DND-41 (cell line): ENCODE results near the gene U2SURP.

Experiments used
- ATAC-seq: fragments of 200-7000 bp; cut with Tn5 transposase; 3 replicates; pipeline ENCODE4 v1.9.1; 2021; ENCODE audit warnings: low read depth; ENCODE audit not compliant: insufficient read depth
- DNase-seq: peaks from one replicate; pipeline ENCODE4 v3.0.0-alpha.2; 2020
- H2AFZ ChIP-seq: 2 replicates; pipeline ENCODE4 v1.6.0; 2012; ENCODE audit warnings: low read depth, low read length
- H3K27ac ChIP-seq: 2 replicates; pipeline ENCODE4 v1.5.1; 2012; ENCODE audit warnings: low read length, inconsistent platforms
- H3K27me3 ChIP-seq: fragments of 200-600 bp; sonication (generic); 2 replicates; pipeline ENCODE4 v1.6.0; 2012; ENCODE audit warnings: low read length, mild to moderate bottlenecking, inconsistent platforms; ENCODE audit not compliant: insufficient read depth, poor library complexity
- H3K36me3 ChIP-seq: 2 replicates; pipeline ENCODE4 v1.5.1; 2012; ENCODE audit warnings: low read length, inconsistent platforms; ENCODE audit not compliant: insufficient read depth
- H3K4me1 ChIP-seq: 2 replicates; pipeline ENCODE4 v1.5.1; 2012; ENCODE audit warnings: mild to moderate bottlenecking, low read length; ENCODE audit not compliant: insufficient read depth
- H3K4me2 ChIP-seq: 2 replicates; pipeline ENCODE4 v1.6.0; 2012; ENCODE audit warnings: mild to moderate bottlenecking, moderate library complexity, low read length, inconsistent platforms; ENCODE audit not compliant: insufficient read depth
- H3K4me3 ChIP-seq, 2 experiments: fragments of 200-600 bp in 1 of 2; shearing (Covaris generic) in 1 of 2; 2 replicates each; pipeline ENCODE4 v1.5.1; 2012 to 2016; ENCODE audit warnings: inconsistent platforms in 2 of 2, low read length in 2 of 2, mild to moderate bottlenecking in 2 of 2, low read depth in 1 of 2, moderate library complexity in 1 of 2
- H3K79me2 ChIP-seq: 2 replicates; pipeline ENCODE4 v1.6.0; 2012; ENCODE audit warnings: low read length, inconsistent platforms; ENCODE audit not compliant: insufficient read depth
- H3K9ac ChIP-seq: 2 replicates; pipeline ENCODE4 v1.6.0; 2012; ENCODE audit warnings: low read depth, mild to moderate bottlenecking, inconsistent platforms, low read length, moderate library complexity
- H3K9me3 ChIP-seq: 2 replicates; pipeline ENCODE4 v1.5.1; 2012; ENCODE audit warnings: low read length, moderate library complexity, mild to moderate bottlenecking, inconsistent platforms; ENCODE audit not compliant: insufficient read depth, severe bottlenecking
- H4K20me1 ChIP-seq: 2 replicates; pipeline ENCODE4 v1.6.0; 2012; ENCODE audit warnings: low read length; ENCODE audit not compliant: insufficient read depth
- CTCF ChIP-seq: IDR thresholded peaks from 2 replicates; pipeline ENCODE4 v1.5.1; 2012; ENCODE audit warnings: borderline replicate concordance, low read length, moderate library complexity, mild to moderate bottlenecking; ENCODE audit not compliant: poor library complexity, severe bottlenecking; ENCODE audit errors: extremely low read depth
- EZH2 ChIP-seq: IDR thresholded peaks from 3 replicates; pipeline ENCODE4 v1.6.1; 2012; ENCODE audit warnings: borderline replicate concordance, low read depth, mild to moderate bottlenecking, moderate library complexity, low read length, inconsistent platforms; ENCODE audit not compliant: severe bottlenecking

The U2SURP gene

DNA sequence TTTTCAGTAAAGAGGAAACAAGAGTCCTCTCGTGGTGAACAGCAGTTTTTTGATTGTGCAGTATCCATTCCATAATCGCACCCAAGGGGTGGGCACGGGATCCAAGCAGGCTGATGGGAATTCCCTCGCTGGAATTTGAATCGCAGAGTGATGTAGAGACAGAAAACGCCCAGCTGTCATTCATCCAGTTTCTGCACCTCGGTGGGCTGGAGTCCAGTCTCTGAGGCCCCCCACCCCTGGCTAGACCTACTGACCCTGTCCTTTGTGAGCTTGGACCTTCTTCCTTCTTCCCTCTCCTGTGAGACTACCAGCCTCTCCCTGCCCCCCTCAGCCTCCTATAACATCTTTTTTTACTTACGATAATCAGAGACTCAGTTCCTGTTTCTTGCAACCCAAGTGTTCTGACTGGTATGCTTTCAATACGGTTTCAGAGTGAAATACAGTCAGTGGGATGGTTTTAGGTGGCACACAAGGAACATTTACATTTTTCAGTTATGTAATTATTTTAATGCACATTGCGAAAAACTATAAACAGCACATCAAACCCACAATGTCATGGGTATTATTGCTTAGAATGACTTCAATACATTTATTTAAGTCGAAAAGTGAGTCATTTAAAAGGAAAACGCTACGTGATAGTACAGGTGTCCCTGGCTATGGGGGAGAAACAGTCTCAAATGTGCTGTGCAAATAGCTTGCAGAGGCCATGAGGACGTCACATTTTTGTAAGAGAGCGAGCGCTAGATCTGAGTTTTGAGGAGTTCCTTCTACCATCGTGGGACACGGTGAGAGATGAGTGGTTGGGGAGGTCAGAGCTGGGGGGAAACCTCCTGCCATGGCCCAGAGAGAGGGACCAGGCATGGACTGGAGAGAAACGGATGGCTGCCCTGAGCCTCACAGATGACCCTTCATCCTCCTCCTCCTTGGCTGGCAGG is 80.7 kb downstream of the U2SURP start:
- no peak overlapping the region for H2AFZ ChIP-seq
- H3K9me3 ChIP-seq = peaks cover 3% of the 10 kb centered on the region
- no peak overlapping the region for H3K4me2 ChIP-seq
- H4K20me1 ChIP-seq = no peaks in the 10 kb centered on the region
- no peak overlapping the region for H3K4me3 ChIP-seq
- no peak overlapping the region for H3K27ac ChIP-seq
- no peak for TF ChIP-seq EZH2
- no peak for TF ChIP-seq CTCF
- H3K27me3 ChIP-seq = no peaks in the 10 kb centered on the region
- DNase-seq (no peak), ATAC-seq (no peak)
- H3K79me2 ChIP-seq = no peaks in the 10 kb centered on the region
- H3K9ac ChIP-seq = no peak overlapping the region
- no peaks in the 10 kb centered on the region for H3K4me1 ChIP-seq
- no peaks in the 10 kb centered on the region for H3K36me3 ChIP-seq

- Histone ChIP-seq H3K4me3 (no peak overlapping the region), H3K4me2 (no peak overlapping the region), H4K20me1 (no peaks in the 10 kb centered on the region), H3K4me1 (no peaks in the 10 kb centered on the region), H3K36me3 (no peaks in the 10 kb centered on the region), H3K9me3 (peaks cover 3% of the 10 kb centered on the region), H3K27ac (no peak overlapping the region), H2AFZ (no peak overlapping the region), H3K9ac (no peak overlapping the region), H3K27me3 (no peaks in the 10 kb centered on the region), H3K79me2 (no peaks in the 10 kb centered on the region)
- no peak for ATAC-seq
- TF ChIP-seq CTCF = no peak
- no peak for TF ChIP-seq EZH2
- no peak for DNase-seq
Observed at GRCh38 chr3:143083781-143084180, 82.4 kb downstream of the U2SURP start.

DNA sequence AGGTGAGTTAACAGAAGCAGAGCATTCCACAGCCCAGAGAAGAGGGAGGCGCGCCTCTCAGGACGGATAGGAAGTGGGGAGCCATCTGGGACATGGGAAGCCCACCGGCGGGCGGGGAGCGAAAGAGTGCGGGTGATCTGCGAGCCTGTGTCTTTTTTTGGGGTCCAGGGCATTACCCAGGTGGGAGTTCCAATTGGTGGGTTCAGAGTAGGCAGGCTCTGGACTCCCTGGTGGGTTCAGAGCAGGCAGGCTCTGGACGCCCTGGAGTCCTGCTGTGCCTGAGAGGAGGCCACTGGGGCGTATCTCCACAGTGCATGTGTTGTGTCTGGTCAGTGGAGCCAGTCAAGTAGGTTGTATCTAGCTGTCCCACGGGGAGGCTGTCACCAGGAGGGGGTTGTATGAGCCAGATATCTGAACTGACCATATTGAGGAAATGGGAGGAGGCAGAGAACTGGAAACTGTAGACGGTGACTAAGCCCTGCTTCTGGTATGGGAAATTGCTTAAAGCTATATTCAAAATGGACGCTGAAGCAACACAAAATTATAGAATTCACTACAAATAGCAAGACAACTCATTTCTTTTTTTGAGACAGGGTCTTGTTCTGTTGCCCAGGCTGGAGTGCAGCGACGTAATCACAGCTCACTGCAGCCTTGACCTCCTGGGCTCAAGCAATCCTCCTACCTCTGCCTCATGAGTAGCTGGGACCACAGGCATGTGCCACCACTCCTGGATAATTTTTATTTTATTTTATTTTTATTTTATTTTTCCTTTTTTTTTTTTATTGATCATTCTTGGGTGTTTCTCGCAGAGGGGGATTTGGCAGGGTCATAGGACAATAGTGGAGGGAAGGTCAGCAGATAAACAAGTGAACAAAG is 83.7 kb downstream of the U2SURP start:
- Histone ChIP-seq H3K9me3 (peaks cover 3% of the 10 kb centered on the region), H3K9ac (no peak overlapping the region), H3K27ac (no peak overlapping the region), H3K4me1 (no peaks in the 10 kb centered on the region), H3K36me3 (no peaks in the 10 kb centered on the region), H3K27me3 (no peaks in the 10 kb centered on the region), H4K20me1 (no peaks in the 10 kb centered on the region), H3K4me2 (no peak overlapping the region), H3K4me3 (no peak overlapping the region), H2AFZ (no peak overlapping the region), H3K79me2 (no peaks in the 10 kb centered on the region)
- DNase-seq (no peak), ATAC-seq (no peak)
- no peak for TF ChIP-seq CTCF
- no peak for TF ChIP-seq EZH2
